ENCODE data around the gene ADARB2. TPM values are rescaled to one million over a fixed set of nuclear protein-coding genes. Genes with fewer than 3 reads are reported as not detected.

ADARB2 gene
- total and polyA plus RNA-seq, 8 donors, result 0.34 to 24.7 (median 3.2) TPM

GRCh38 chr10:1696106-1696505, 41.2 kb downstream of the ADARB2 start:
- whole genome bisulfite sequencing, 2 donors, result 64 to 76% methylated on average over 6 of the region's 6 CpGs
- H3K36me3 ChIP-seq, result no peaks in the 10 kb centered on the region
- H3K4me1 ChIP-seq, result no peaks in the 10 kb centered on the region
- ATAC-seq, result no peak
- no peak for FAIRE-seq
- no peaks in the 10 kb centered on the region for H3K9me3 ChIP-seq
- no peak for DNase-seq
- peaks cover 0 to 3% (median 0%) of the 10 kb centered on the region in 4 donors for H3K27me3 ChIP-seq
- TF ChIP-seq, protein P1, sequence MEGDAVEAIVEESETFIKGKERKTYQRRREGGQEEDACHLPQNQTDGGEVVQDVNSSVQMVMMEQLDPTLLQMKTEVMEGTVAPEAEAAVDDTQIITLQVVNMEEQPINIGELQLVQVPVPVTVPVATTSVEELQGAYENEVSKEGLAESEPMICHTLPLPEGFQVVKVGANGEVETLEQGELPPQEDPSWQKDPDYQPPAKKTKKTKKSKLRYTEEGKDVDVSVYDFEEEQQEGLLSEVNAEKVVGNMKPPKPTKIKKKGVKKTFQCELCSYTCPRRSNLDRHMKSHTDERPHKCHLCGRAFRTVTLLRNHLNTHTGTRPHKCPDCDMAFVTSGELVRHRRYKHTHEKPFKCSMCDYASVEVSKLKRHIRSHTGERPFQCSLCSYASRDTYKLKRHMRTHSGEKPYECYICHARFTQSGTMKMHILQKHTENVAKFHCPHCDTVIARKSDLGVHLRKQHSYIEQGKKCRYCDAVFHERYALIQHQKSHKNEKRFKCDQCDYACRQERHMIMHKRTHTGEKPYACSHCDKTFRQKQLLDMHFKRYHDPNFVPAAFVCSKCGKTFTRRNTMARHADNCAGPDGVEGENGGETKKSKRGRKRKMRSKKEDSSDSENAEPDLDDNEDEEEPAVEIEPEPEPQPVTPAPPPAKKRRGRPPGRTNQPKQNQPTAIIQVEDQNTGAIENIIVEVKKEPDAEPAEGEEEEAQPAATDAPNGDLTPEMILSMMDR (IDR thresholded peaks at IDR 0.05), result no peak
- H3K4me3 ChIP-seq, result no peak overlapping the region
- H3K27ac ChIP-seq, result no peak overlapping the region
- intact Hi-C loops (cut with DNase I), result no loop called here

DNA sequence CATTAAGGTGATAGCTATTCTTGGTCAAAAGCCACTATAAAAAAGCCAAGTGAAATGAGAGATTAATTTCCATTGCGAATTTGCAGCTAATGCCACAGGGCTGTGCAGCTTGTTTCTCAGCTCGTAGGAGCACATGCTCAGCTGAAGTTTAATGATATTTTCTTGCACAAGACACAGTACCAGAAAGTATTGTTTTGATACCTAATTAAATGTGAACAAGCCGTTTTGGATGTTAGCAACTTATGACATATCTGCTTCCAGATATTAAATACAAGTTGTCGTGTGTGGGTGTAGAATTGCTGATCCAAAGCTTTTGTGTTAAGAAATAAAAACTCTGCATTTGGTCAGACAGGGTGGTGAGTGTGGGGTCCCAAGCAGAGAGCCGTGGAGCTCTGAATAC, 47.2 kb downstream of the ADARB2 start:
- intact Hi-C loops (cut with DNase I), result no loop called here
- TF ChIP-seq, protein P1 (IDR thresholded peaks at IDR 0.05), result no peak
- 55 to 66% methylated on average over 5 of the region's 5 CpGs for WGBS, 2 donors
- Histone ChIP-seq H3K4me1 (no peaks in the 10 kb centered on the region), H3K27ac (no peak overlapping the region), H3K4me3 (no peak overlapping the region), H3K9me3 (no peaks in the 10 kb centered on the region), H3K36me3 (no peaks in the 10 kb centered on the region), H3K27me3 (no peaks in the 10 kb centered on the region)
- FAIRE-seq, result no peak
- no peak for ATAC-seq
- no peak for DNase-seq

DNA sequence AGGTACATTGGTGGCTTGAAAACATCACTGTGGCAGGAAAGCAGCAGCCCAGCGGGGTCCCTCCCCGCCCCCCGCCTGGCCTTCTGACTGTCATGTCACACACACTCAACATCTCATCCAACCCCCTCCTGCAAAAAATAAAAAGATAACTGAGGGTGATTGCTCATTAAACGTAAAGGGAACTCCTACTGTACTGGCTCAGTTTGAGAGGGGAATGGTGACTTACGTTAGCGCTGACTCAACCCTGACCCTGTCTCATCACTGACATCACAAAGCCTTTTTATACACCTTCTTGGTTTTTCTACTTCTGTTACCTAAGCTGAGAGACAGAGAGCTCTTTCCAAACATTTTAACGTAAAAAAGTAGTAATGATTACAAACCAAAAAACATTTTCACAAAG, 48.8 kb downstream of the ADARB2 start:
- no peaks in the 10 kb centered on the region for H3K9me3 ChIP-seq
- no peaks in the 10 kb centered on the region for H3K4me1 ChIP-seq
- no peak for ATAC-seq
- no peak overlapping the region for H3K4me3 ChIP-seq
- intact Hi-C loops (cut with DNase I), result no loop called here
- no peak overlapping the region for H3K27ac ChIP-seq
- H3K27me3 ChIP-seq, result no peaks in the 10 kb centered on the region
- DNase-seq, result no peak
- no peak for FAIRE-seq
- 62 to 78% methylated on average over 7 of the region's 7 CpGs for WGBS, 2 donors
- TF ChIP-seq, protein P1 (IDR thresholded peaks at IDR 0.05), result no peak
- H3K36me3 ChIP-seq, result no peaks in the 10 kb centered on the region

DNA sequence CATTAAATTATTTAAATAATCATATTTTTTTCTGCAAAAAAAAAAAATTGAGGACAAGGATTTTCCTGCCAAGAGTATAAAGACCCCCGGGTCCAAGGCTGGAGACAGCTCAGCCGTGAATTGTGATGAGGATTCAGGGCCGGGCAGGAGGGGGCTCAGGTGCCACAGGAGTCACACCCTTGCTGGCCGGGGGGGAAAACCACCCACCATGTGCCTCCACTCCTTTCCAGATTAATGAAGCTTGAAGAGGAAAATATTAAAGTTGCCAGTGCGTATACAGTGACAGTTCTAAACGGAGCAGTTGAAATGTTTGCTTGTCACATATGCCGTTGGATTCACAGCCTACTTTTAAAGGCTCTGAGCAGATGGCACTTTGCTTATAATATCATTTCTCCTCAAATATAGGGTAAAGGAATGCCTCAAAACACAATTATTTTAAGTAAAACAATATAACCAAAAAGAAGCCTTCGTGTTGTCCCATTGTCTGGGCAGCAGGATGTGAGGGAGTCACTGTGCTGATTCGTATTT, 49.6 kb downstream of the ADARB2 start:
- DNase-seq, result no peak
- no peak for FAIRE-seq
- no peak overlapping the region for H3K27ac ChIP-seq
- 52 to 65% methylated on average over 9 of the region's 9 CpGs for WGBS, 2 donors
- no peaks in the 10 kb centered on the region for H3K4me1 ChIP-seq
- TF ChIP-seq, protein P1 (IDR thresholded peaks at IDR 0.05), result no peak
- no peaks in the 10 kb centered on the region for H3K27me3 ChIP-seq
- H3K36me3 ChIP-seq, result no peaks in the 10 kb centered on the region
- intact Hi-C loops (cut with DNase I), result no loop called here
- no peak for ATAC-seq
- no peak overlapping the region for H3K4me3 ChIP-seq
- no peaks in the 10 kb centered on the region for H3K9me3 ChIP-seq

- Histone ChIP-seq H3K4me3 (no peak overlapping the region), H3K36me3 (no peaks in the 10 kb centered on the region), H3K9me3 (no peaks in the 10 kb centered on the region), H3K27me3 (no peaks in the 10 kb centered on the region), H3K4me1 (no peaks in the 10 kb centered on the region), H3K27ac (no peak overlapping the region)
- DNase-seq (no peak), ATAC-seq (no peak), FAIRE-seq (no peak)
- intact Hi-C loops (cut with DNase I), result no loop called here
- WGBS, 2 donors, result 63 to 73% methylated on average over 5 of the region's 5 CpGs
- TF ChIP-seq, protein P1 (IDR thresholded peaks at IDR 0.05), result no peak
These were observed 50.1 kb downstream of the ADARB2 start for GRCh38 chr10:1687190-1687589.
